HepG2 (cell line): ENCODE results near the gene S1PR2. TPM values are rescaled to one million over a fixed set of nuclear protein-coding genes. Genes with fewer than 3 reads are reported as not detected.

Source experiments
- GPN1 ChIP-seq: sonication (generic); formaldehyde crosslinking; IDR thresholded peaks from 2 replicates; pipeline ENCODE4 v1.5.1; 2020; ENCODE audit warnings: missing genetic modification reagents, borderline replicate concordance
- PATZ1 ChIP-seq: sonication (generic); formaldehyde crosslinking; IDR thresholded peaks from 2 replicates; pipeline ENCODE4 v1.4.0; 2020; ENCODE audit warnings: missing genetic modification reagents
- RAD21 ChIP-seq: fragments of 450-650 bp; formaldehyde crosslinking; IDR thresholded peaks from 2 replicates; pipeline ENCODE4 v1.5.0; 2020; ENCODE audit warnings: mild to moderate bottlenecking
- RELA ChIP-seq: sonication (generic); formaldehyde crosslinking; IDR thresholded peaks from 2 replicates; pipeline ENCODE4 v1.4.0; 2020; ENCODE audit warnings: missing genetic modification reagents
- ZBTB40 ChIP-seq, 2 experiments: fragments of 450-650 bp in 1 of 2; sonication (generic) in 1 of 2; formaldehyde crosslinking in 1 of 2; IDR thresholded peaks; 2 replicates each; pipeline versions ENCODE4 v1.6.1 to v1.8.0; 2016 to 2022; ENCODE audit warnings: antibody characterized with exemption in 1 of 2, mild to moderate bottlenecking in 1 of 2, missing genetic modification reagents in 1 of 2
- ZFX ChIP-seq: sonication (generic); formaldehyde crosslinking; IDR thresholded peaks from 2 replicates; pipeline ENCODE4 v1.4.0; 2020; ENCODE audit warnings: mild to moderate bottlenecking, low read depth, missing genetic modification reagents, moderate library complexity
- ZNF282 ChIP-seq: fragments of 450-650 bp; IDR thresholded peaks from 2 replicates; pipeline ENCODE4 v1.6.1; 2018; ENCODE audit not compliant: partially characterized antibody
- polyA plus RNA-seq, 8 experiments: library from polyadenylated mRNA; depleted of rRNA in 3 of 8; stranded (reverse) in 7 of 8; unstranded in 1 of 8; fragments of >200 nt; fragmentation: Illumina TruSeq in 4 of 8; extraction: Trizol in 4 of 8; gene quantifications; 2 replicates each; pipeline versions ENCODE4 v1.2.1 to v1.2.3, GENCODE V29; 2011 to 2016; ENCODE audit warnings: low read depth in 4 of 8, missing spikeins in 1 of 8, mixed read lengths in 1 of 8; ENCODE audit not compliant: insufficient read depth in 1 of 8
- total RNA-seq, 5 experiments: library from RNA; depleted of rRNA; stranded (reverse); fragments of >200 nt; fragmentation: Illumina TruSeq; extraction: Trizol; gene quantifications; 2 replicates each; pipeline ENCODE4 v1.2.3, GENCODE V29; 2016; ENCODE audit warnings: low read depth in 1 of 5

S1PR2 gene
- total and polyA plus RNA-seq, 2 of the 13 experiments (the other 11 are each of a cell fraction or from before 2014, with no cell fraction given) = 0.91 to 1.3 TPM

GRCh38 chr19:10219678-10220077, 11.5 kb downstream of the S1PR2 start (continued):
- TF ChIP-seq ZBTB40 (IDR thresholded peaks at IDR 0.05) = peak; percentile 92
- TF ChIP-seq ZBTB40 (CRISPR knock-in tag; IDR thresholded peaks at IDR 0.05) = no peak
- TF ChIP-seq ZFX (CRISPR knock-in tag) = peak; percentile 37; the same call in 1 of the 2 replicates
- TF ChIP-seq GPN1 (CRISPR knock-in tag) = no peak
- TF ChIP-seq RAD21 = peak; percentile 45
- peak; percentile 32; the same call in 1 of the 2 replicates for TF ChIP-seq PATZ1 (CRISPR knock-in tag)
- TF ChIP-seq RELA = peak; percentile 95; the same call in 1 of the 2 replicates
- TF ChIP-seq ZNF282 = no peak
